Thyroid gland (tissue), 4 donors: ENCODE results near the gene KLF12.

Source experiments
- POLR2A ChIP-seq, 2 donors: fragments of 450-650 bp; IDR thresholded peaks; one replicate each; pipeline ENCODE4 v1.6.1; 2017; ENCODE audit warnings: antibody characterized with exemption in 2 of 2, mild to moderate bottlenecking in 2 of 2, moderate library complexity in 1 of 2
- TF ChIP-seq, protein P1 (sequence below), 6 experiments: fragments of 200-600 bp in 3 of 6; fragments of 450-650 bp in 3 of 6; sonication (generic) in 3 of 6; IDR thresholded peaks; one replicate each; pipeline ENCODE4 v1.5.1; 2016 to 2019; ENCODE audit warnings: antibody characterized with exemption in 6 of 6, mild to moderate bottlenecking in 2 of 6, inconsistent platforms in 1 of 6, moderate library complexity in 1 of 6

GRCh38 chr13:74148352-74148751 lies 14.1 kb upstream of the KLF12 start:
- TF ChIP-seq, protein P1, sequence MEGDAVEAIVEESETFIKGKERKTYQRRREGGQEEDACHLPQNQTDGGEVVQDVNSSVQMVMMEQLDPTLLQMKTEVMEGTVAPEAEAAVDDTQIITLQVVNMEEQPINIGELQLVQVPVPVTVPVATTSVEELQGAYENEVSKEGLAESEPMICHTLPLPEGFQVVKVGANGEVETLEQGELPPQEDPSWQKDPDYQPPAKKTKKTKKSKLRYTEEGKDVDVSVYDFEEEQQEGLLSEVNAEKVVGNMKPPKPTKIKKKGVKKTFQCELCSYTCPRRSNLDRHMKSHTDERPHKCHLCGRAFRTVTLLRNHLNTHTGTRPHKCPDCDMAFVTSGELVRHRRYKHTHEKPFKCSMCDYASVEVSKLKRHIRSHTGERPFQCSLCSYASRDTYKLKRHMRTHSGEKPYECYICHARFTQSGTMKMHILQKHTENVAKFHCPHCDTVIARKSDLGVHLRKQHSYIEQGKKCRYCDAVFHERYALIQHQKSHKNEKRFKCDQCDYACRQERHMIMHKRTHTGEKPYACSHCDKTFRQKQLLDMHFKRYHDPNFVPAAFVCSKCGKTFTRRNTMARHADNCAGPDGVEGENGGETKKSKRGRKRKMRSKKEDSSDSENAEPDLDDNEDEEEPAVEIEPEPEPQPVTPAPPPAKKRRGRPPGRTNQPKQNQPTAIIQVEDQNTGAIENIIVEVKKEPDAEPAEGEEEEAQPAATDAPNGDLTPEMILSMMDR (IDR thresholded peaks at IDR 0.05): no peak
- no peak for TF ChIP-seq POLR2A (IDR thresholded peaks at IDR 0.05)
